Naive thymus-derived CD4-positive, alpha-beta T cell (primary cell): ENCODE data around the gene MYBBP1A. TPM values are rescaled to one million over a fixed set of nuclear protein-coding genes. Genes with fewer than 3 reads are reported as not detected.
A peak's percentile ranks its signal among the peaks of the same experiment; 100 is the strongest.

ENCODE experiments used
- ATAC-seq: fragments of 150-1000 bp; cut with Tn5 transposase; 2 replicates; pipeline ENCODE4 v1.10.0; 2021; ENCODE audit warnings: mild to moderate bottlenecking, moderate library complexity
- CTCF ChIA-PET: fragments of 350-600 bp; sonication (Branson Sonifier 250); formaldehyde crosslinking; loops from one replicate; lab custom pipeline; 2021; ENCODE audit warnings: antibody characterized with exemption; lab: Charles Lee
- POLR2A ChIA-PET: fragments of 350-600 bp; sonication (Branson Sonifier 250); formaldehyde crosslinking; loops from one replicate; lab custom pipeline; 2021; ENCODE audit warnings: antibody characterized with exemption, inconsistent platforms; lab: Charles Lee
- DNase-seq, 9 donors: peaks; one replicate each; pipeline versions ENCODE4 v3.0.0 to v3.0.0-alpha.2; 2020 to 2022; ENCODE audit warnings: mixed read lengths in 1 of 9
- H3K27ac ChIP-seq: one replicate; pipeline ENCODE4 v1.7.0; 2013; ENCODE audit warnings: mild to moderate bottlenecking, low read depth, low read length, moderate library complexity
- H3K27me3 ChIP-seq, 2 donors: one replicate each; pipeline ENCODE4 v1.7.0; 2013; ENCODE audit warnings: low read length in 2 of 2, mild to moderate bottlenecking in 2 of 2, moderate library complexity in 2 of 2; ENCODE audit not compliant: control insufficient read depth in 2 of 2, insufficient read depth in 2 of 2
- H3K36me3 ChIP-seq, 3 experiments: 1 replicate in 2 of 3; 2 replicates in 1 of 3; pipeline ENCODE4 v1.7.0; 2013; ENCODE audit warnings: low read length in 3 of 3, mild to moderate bottlenecking in 3 of 3, moderate library complexity in 1 of 3; ENCODE audit not compliant: insufficient read depth in 3 of 3, control insufficient read depth in 2 of 3
- H3K4me1 ChIP-seq, 2 donors: one replicate each; pipeline ENCODE4 v1.7.0; 2013; ENCODE audit warnings: low read length in 2 of 2, mild to moderate bottlenecking in 2 of 2, moderate library complexity in 1 of 2; ENCODE audit not compliant: control insufficient read depth in 2 of 2, insufficient read depth in 2 of 2
- H3K4me3 ChIP-seq: 2 replicates; pipeline ENCODE4 v1.7.0; 2013; ENCODE audit warnings: mild to moderate bottlenecking, low read length
- H3K9me3 ChIP-seq, 3 experiments: 1 replicate in 2 of 3; 2 replicates in 1 of 3; pipeline ENCODE4 v1.7.0; 2013; ENCODE audit warnings: low read length in 3 of 3; ENCODE audit not compliant: control insufficient read depth in 2 of 3
- H3K27ac Mint-ChIP-seq, 9 donors: one replicate each; pipeline ENCODE4 v1.8.0; 2020 to 2022; ENCODE audit warnings: mixed read lengths in 9 of 9, mild to moderate bottlenecking in 8 of 9, moderate library complexity in 5 of 9, inconsistent platforms in 2 of 9
- H3K27me3 Mint-ChIP-seq, 5 donors: one replicate each; pipeline ENCODE4 v1.8.0; 2021 to 2022; ENCODE audit warnings: mixed read lengths in 5 of 5, mild to moderate bottlenecking in 1 of 5
- H3K36me3 Mint-ChIP-seq, 5 donors: one replicate each; pipeline ENCODE4 v1.8.0; 2020 to 2022; ENCODE audit warnings: mixed read lengths in 5 of 5, mild to moderate bottlenecking in 3 of 5, inconsistent platforms in 1 of 5
- H3K4me1 Mint-ChIP-seq, 7 donors: one replicate each; pipeline ENCODE4 v1.8.0; 2020 to 2022; ENCODE audit warnings: mixed read lengths in 7 of 7, mild to moderate bottlenecking in 3 of 7, inconsistent platforms in 1 of 7
- H3K4me3 Mint-ChIP-seq, 10 donors: one replicate each; pipeline ENCODE4 v1.8.0; 2020 to 2022; ENCODE audit warnings: mild to moderate bottlenecking in 10 of 10, mixed read lengths in 10 of 10, moderate library complexity in 6 of 10, inconsistent platforms in 2 of 10
- H3K9me3 Mint-ChIP-seq, 11 donors: one replicate each; pipeline ENCODE4 v1.8.0; 2020 to 2022; ENCODE audit warnings: mixed read lengths in 11 of 11, mild to moderate bottlenecking in 4 of 11, inconsistent platforms in 1 of 11, moderate library complexity in 1 of 11
- intact Hi-C, 2 donors: fragments of 100-400 bp; cut with micrococcal nuclease; formaldehyde crosslinking; loops; one replicate each; pipeline ENCODE4 v1.15.1; 2023
- polyA plus RNA-seq, 2 donors: library from polyadenylated mRNA; unstranded; fragments of 300-500 nt; fragmentation: Illumina TruSeq; gene quantifications; one replicate each; pipeline ENCODE4 v1.2.3, GENCODE V29; 2021
- total RNA-seq, 6 experiments: library from RNA in 5 of 6; stranded (reverse) in 5 of 6; gene quantifications; 1 replicate in 5 of 6; 2 replicates in 1 of 6; pipeline ENCODE4 v1.2.3 and lab custom pipeline; 2021 to 2026

Gene MYBBP1A
- total and polyA plus RNA-seq, 7 experiments from 2014 or later, result 21.0 to 81.8 (median 74.3) TPM

DNA sequence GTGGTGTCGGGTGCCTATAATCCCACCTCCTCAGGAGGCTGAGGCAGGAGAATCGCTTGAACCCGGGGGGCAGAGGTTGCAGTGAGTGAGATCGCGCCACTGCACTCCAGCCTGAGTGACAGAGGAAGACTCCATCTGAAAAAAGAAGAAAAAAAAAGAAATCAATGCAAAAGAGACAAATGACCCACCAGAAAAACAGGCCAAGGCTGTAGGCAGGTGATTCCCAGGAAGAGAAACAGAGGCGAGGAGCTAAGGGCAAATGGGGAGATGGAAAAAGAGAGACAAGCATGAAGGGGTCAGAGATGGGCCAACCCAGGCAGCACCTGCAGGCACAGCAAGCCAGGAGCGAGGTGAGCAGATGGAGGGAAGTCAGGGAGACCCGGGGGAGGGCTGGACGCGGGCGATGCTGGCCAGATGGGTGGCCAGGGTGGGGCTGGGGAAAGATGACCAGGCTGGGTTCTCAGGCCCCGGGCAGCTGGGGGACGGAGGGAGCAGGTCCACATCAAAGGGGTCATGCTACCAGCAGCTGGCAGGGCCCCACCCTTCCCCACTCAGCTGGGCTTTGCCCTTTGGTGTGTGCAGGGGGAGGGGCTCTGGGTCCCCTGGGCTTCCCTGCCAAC lies 25.5 kb downstream of the MYBBP1A start:
- no peaks in the 10 kb centered on the region for H3K9me3 ChIP-seq
- no peak overlapping the region for H3K27ac Mint-ChIP-seq
- ChIA-PET CTCF (no interaction called here), POLR2A (interaction anchor here (1.6 kb wide), 1 partner anchor 26 kb away, joined by 3 read pairs; the partner anchor contains the start of gene MYBBP1A)
- H3K36me3 ChIP-seq, result no peaks in the 10 kb centered on the region
- intact Hi-C loops, result no loop called here
- DNase-seq, result no peak
- H3K4me3 ChIP-seq, result no peak overlapping the region
- H3K4me3 Mint-ChIP-seq, result no peak overlapping the region
- no peaks in the 10 kb centered on the region for H3K27me3 ChIP-seq
- no peaks in the 10 kb centered on the region for H3K36me3 Mint-ChIP-seq
- no peaks in the 10 kb centered on the region for H3K4me1 ChIP-seq
- no peak overlapping the region for H3K27ac ChIP-seq
- H3K27me3 Mint-ChIP-seq, result peaks cover 5 to 16% (median 11%) of the 10 kb centered on the region in 5 donors
- peaks cover 0 to 6% (median 0%) of the 10 kb centered on the region in 7 donors for H3K4me1 Mint-ChIP-seq
- H3K9me3 Mint-ChIP-seq, result no peaks in the 10 kb centered on the region
- no peak for ATAC-seq

DNA sequence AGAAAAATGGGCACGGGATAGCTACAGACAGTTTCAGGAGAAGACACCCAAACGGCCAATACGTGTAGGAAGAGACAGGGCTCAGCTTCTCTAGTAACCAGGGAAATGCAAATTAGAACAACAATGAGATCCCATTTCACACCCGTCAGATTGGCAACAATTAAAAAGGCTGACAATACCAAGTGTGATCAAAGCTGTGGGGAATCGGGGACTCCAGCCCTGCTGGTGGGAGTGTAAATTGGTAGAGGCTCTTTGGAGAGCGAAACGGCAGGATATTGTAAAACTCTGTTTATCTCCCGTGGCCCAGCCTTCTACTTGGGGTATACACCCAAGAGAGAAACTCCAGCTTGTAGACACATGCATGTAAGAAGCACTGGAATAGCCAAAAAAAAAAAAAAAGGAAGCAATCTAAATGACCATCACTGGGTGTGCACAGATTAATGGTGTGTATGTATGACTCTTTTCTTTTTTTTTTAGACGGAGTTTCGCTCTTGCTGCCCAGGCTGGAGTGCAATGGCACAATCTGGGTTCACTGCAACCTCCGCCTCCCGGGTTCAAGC lies 27.5 kb downstream of the MYBBP1A start:
- ChIA-PET CTCF (no interaction called here), POLR2A (no interaction called here)
- no peak for ATAC-seq
- Histone ChIP-seq H3K4me3 (no peak overlapping the region), H3K27ac (no peak overlapping the region), H3K27me3 (no peaks in the 10 kb centered on the region), H3K36me3 (no peaks in the 10 kb centered on the region), H3K9me3 (no peaks in the 10 kb centered on the region), H3K4me1 (no peaks in the 10 kb centered on the region)
- DNase-seq, result no peak
- H3K4me3 Mint-ChIP-seq, result no peak overlapping the region
- H3K27me3 Mint-ChIP-seq, result peaks cover 5 to 16% (median 11%) of the 10 kb centered on the region in 5 donors
- H3K9me3 Mint-ChIP-seq, result no peaks in the 10 kb centered on the region
- no peaks in the 10 kb centered on the region for H3K36me3 Mint-ChIP-seq
- no peaks in the 10 kb centered on the region for H3K4me1 Mint-ChIP-seq
- intact Hi-C loops, result no loop called here
- peak overlapping the region in 1 of 9 donors; percentile 24 for H3K27ac Mint-ChIP-seq

DNA sequence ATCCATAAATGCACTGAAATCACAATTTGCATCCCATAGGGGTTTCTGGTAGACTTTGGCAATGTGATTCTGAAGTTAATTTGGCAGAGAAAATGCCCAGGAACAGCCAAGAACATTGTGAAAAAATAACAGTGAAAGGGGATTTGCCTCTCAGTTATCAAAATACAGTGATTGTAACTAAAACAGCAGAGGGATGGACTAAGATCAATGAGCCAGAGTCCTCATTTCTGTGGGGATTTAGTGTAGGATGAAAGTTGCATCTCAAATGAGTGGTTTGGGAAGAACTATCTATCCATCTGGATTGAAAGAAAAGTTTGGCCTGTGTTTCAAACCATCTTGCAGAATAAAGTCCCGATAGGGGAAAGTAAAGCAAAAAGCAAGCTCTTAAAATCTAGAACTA lies 28.1 kb downstream of the MYBBP1A start:
- ChIA-PET CTCF (no interaction called here), POLR2A (no interaction called here)
- no peaks in the 10 kb centered on the region for H3K36me3 ChIP-seq
- H3K4me1 Mint-ChIP-seq, result no peaks in the 10 kb centered on the region
- no peaks in the 10 kb centered on the region for H3K9me3 Mint-ChIP-seq
- DNase-seq (no peak), ATAC-seq (no peak)
- intact Hi-C loops, result no loop called here
- H3K27me3 ChIP-seq, result no peaks in the 10 kb centered on the region
- H3K27me3 Mint-ChIP-seq, result peaks cover 4 to 16% (median 9%) of the 10 kb centered on the region in 5 donors
- H3K4me1 ChIP-seq, result no peaks in the 10 kb centered on the region
- no peak overlapping the region for H3K4me3 ChIP-seq
- no peaks in the 10 kb centered on the region for H3K36me3 Mint-ChIP-seq
- H3K27ac Mint-ChIP-seq, result peak overlapping the region in 1 of 9 donors; percentile 24
- no peak overlapping the region for H3K4me3 Mint-ChIP-seq
- no peak overlapping the region for H3K27ac ChIP-seq
- no peaks in the 10 kb centered on the region for H3K9me3 ChIP-seq

DNA sequence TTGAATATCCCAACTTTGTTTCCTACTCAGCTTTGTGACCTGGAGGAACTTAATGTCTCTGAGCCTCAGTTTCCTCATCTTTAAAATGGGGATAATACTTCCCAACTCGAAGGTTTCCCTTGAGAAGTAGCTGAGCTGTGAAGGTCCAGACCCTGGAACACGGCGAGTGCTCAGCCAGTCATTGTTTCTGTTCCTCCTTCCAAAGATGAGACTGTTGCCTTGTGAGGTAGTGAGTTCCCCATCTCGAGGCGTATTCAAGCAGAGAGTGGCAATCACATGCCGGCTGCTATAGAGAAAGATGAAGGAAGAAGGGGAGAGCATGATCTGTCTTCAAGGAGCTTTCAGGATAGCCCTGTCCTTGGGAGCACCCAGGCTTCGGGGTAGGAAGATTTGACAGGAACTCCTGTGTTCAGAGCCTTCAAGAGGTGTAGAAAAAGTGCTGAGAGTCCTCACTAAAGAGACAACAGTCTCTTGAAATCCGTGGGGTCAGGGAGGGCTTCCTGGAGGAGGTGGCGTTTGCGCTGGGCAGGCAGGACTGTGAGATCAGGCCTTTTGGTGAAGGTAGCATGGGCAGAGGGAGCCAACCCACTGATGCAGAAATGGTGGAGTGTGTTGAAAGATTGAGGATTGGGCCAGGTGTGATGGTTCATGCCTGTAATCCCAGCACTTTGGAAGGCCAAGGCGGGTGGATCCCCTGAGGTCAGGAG lies 29.3 kb downstream of the MYBBP1A start:
- intact Hi-C loops, result no loop called here
- H3K9me3 ChIP-seq, result no peaks in the 10 kb centered on the region
- H3K4me3 ChIP-seq, result no peak overlapping the region
- DNase-seq (no peak), ATAC-seq (no peak)
- no peaks in the 10 kb centered on the region for H3K36me3 ChIP-seq
- Mint-ChIP-seq H3K27me3 (peaks cover 0 to 16% (median 4%) of the 10 kb centered on the region in 5 donors), H3K4me3 (no peak overlapping the region), H3K4me1 (no peaks in the 10 kb centered on the region), H3K9me3 (no peaks in the 10 kb centered on the region), H3K27ac (no peak overlapping the region), H3K36me3 (no peaks in the 10 kb centered on the region)
- ChIA-PET POLR2A (no interaction called here), CTCF (no interaction called here)
- H3K27ac ChIP-seq, result no peak overlapping the region
- no peaks in the 10 kb centered on the region for H3K27me3 ChIP-seq
- no peaks in the 10 kb centered on the region for H3K4me1 ChIP-seq

DNA sequence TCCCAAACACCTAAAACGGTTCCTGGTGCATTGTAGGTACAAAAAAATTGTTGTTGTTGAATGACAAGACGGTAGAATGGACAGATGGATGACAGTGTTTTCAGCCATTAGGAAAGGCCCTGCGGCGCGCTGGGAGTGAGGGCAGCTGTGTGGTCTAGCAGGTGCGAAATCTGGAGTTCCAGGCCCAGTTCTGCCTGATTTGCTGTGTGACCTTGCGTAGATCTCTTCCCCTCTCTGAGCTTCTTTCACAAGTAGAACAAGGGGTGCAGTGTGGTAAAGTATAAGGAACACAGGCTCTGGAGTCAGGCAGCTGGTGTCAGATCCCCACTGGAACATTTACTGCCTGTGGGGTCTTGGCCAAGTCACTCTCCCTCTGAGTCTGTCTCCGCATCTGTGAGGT lies 31.2 kb downstream of the MYBBP1A start:
- Histone ChIP-seq H3K27me3 (no peaks in the 10 kb centered on the region), H3K9me3 (no peaks in the 10 kb centered on the region), H3K4me3 (no peak overlapping the region), H3K4me1 (no peaks in the 10 kb centered on the region), H3K36me3 (no peaks in the 10 kb centered on the region), H3K27ac (no peak overlapping the region)
- H3K4me1 Mint-ChIP-seq, result peaks cover 0 to 3% (median 0%) of the 10 kb centered on the region in 7 donors
- DNase-seq (no peak), ATAC-seq (no peak)
- peaks cover 0 to 16% (median 0%) of the 10 kb centered on the region in 5 donors for H3K27me3 Mint-ChIP-seq
- intact Hi-C loops, result no loop called here
- H3K9me3 Mint-ChIP-seq, result no peaks in the 10 kb centered on the region
- ChIA-PET CTCF (no interaction called here), POLR2A (no interaction called here)
- no peaks in the 10 kb centered on the region for H3K36me3 Mint-ChIP-seq
- no peak overlapping the region for H3K27ac Mint-ChIP-seq
- H3K4me3 Mint-ChIP-seq, result no peak overlapping the region

DNA sequence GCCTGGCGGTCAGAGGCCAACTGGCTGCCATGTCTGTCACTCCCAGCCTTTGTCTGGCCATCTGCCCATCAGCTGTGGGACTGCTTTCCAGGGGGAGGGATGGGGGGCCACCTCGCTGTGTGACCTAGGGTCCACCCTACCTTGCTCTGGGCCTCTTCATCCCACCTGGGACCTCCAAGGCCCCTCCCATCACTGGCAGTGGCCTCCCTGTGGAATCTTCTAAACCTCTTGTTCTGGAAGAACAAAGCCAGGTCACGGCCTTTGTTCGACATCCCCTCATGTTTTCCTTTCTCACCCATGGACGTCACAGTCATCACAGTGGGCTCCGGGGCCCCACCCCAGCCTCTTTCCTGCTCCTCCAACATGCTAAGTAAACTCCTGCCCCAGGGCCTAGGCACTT lies 32.5 kb downstream of the MYBBP1A start:
- H3K27me3 ChIP-seq, result no peaks in the 10 kb centered on the region
- intact Hi-C loops, result no loop called here
- H3K9me3 Mint-ChIP-seq, result no peaks in the 10 kb centered on the region
- no peak overlapping the region for H3K4me3 ChIP-seq
- H3K4me1 Mint-ChIP-seq, result peaks cover 0 to 3% (median 0%) of the 10 kb centered on the region in 7 donors
- ChIA-PET CTCF (no interaction called here), POLR2A (no interaction called here)
- no peaks in the 10 kb centered on the region for H3K4me1 ChIP-seq
- no peak overlapping the region for H3K27ac Mint-ChIP-seq
- H3K36me3 ChIP-seq, result no peaks in the 10 kb centered on the region
- no peak overlapping the region for H3K4me3 Mint-ChIP-seq
- H3K36me3 Mint-ChIP-seq, result peaks cover 0 to 2% (median 0%) of the 10 kb centered on the region in 5 donors
- DNase-seq, result no peak
- H3K27me3 Mint-ChIP-seq, result peaks cover 0 to 13% (median 0%) of the 10 kb centered on the region in 5 donors
- no peaks in the 10 kb centered on the region for H3K9me3 ChIP-seq
- ATAC-seq, result no peak
- no peak overlapping the region for H3K27ac ChIP-seq
